GM19467 (cell line): ENCODE results near the gene HSPA5.
A peak's percentile ranks its signal among the peaks of the same experiment; 100 is the strongest.
"Not testable (repeated sequence)": the region's sequence is repeated elsewhere in the genome, so short reads cannot be mapped to it uniquely, and the experiment has no call there.

Experiments used
- ATAC-seq: cut with Tn5 transposase; IDR thresholded peaks from one replicate; pipeline ENCODE4 v1.9.1; 2021; ENCODE audit warnings: mild to moderate bottlenecking, moderate library complexity; ENCODE audit not compliant: unreplicated experiment

Gene HSPA5

GRCh38 chr9:125241000-125241862 lies at the start of gene HSPA5:
Gene HSPA5, minus strand, starts transcription at chr9:125241343. Its CDS starts 217 bp downstream, at chr9:125241126.
- peak; percentile 82 for ATAC-seq

- ATAC-seq, result not testable (repeated sequence)
Observed at GRCh38 chr9:125286935-125287433, 45.8 kb upstream of the HSPA5 start.

GRCh38 chr9:125284855-125285254 lies 43.7 kb upstream of the HSPA5 start:
- ATAC-seq, result no peak

GRCh38 chr9:125280945-125281344 lies 39.8 kb upstream of the HSPA5 start:
- ATAC-seq, result no peak

- no peak for ATAC-seq
Observed at GRCh38 chr9:125277411-125277810, 36.3 kb upstream of the HSPA5 start.

GRCh38 chr9:125276771-125277170 lies 35.6 kb upstream of the HSPA5 start:
- no peak for ATAC-seq

- no peak for ATAC-seq
Observed at GRCh38 chr9:125272697-125273096, 31.6 kb upstream of the HSPA5 start.

GRCh38 chr9:125271081-125271480 lies 29.9 kb upstream of the HSPA5 start:
- no peak for ATAC-seq

GRCh38 chr9:125269014-125269397 lies 27.9 kb upstream of the HSPA5 start:
- no peak for ATAC-seq

- ATAC-seq, result no peak
Observed at GRCh38 chr9:125268394-125269013, 27.4 kb upstream of the HSPA5 start.

GRCh38 chr9:125264068-125264467 lies 22.9 kb upstream of the HSPA5 start:
- not testable (repeated sequence) for ATAC-seq

GRCh38 chr9:125262294-125262991 lies 21.3 kb upstream of the HSPA5 start:
- no peak for ATAC-seq

GRCh38 chr9:125261501-125262293 lies 20.6 kb upstream of the HSPA5 start, which contains the start of gene GAPVD1:
Gene GAPVD1, plus strand, starts transcription at chr9:125261826. Its CDS starts 37,096 bp downstream, at chr9:125298922.
- ATAC-seq, result peak; percentile 98

GRCh38 chr9:125260561-125260960 lies 19.4 kb upstream of the HSPA5 start:
- no peak for ATAC-seq

- no peak for ATAC-seq
Observed at GRCh38 chr9:125258832-125259534, 17.8 kb upstream of the HSPA5 start.

GRCh38 chr9:125258160-125258785 lies 17.1 kb upstream of the HSPA5 start:
- ATAC-seq, result no peak

GRCh38 chr9:125255781-125256391 lies 14.7 kb upstream of the HSPA5 start:
- no peak for ATAC-seq

- no peak for ATAC-seq
Observed at GRCh38 chr9:125254231-125254630, 13.1 kb upstream of the HSPA5 start.

- ATAC-seq, result no peak
Observed at GRCh38 chr9:125246261-125246667, 5.1 kb upstream of the HSPA5 start.
